SK-N-MC (cell line): ENCODE data around the gene FAM120A.

ENCODE experiments used
- DNase-seq: peaks from one replicate; pipeline ENCODE4 v3.0.0-alpha.2; 2011; ENCODE audit warnings: low read depth, low spot score
- H3K27ac ChIP-seq: fragments of 200-600 bp; sonication (generic); 2 replicates; pipeline ENCODE4 v1.5.1; 2016; ENCODE audit warnings: mixed run types
- H3K36me3 ChIP-seq: fragments of 200-600 bp; sonication (generic); 2 replicates; pipeline ENCODE4 v1.6.1; 2017; ENCODE audit warnings: antibody characterized with exemption, low read length, mixed read lengths; ENCODE audit not compliant: insufficient read depth
- H3K4me3 ChIP-seq: fragments of 200-600 bp; sonication (generic); 2 replicates; pipeline ENCODE4 v1.5.1; 2016
- H3K9ac ChIP-seq: fragments of 200-600 bp; sonication (generic); 2 replicates; pipeline ENCODE4 v1.8.0; 2017; ENCODE audit warnings: mixed run types, mixed read lengths; ENCODE audit not compliant: insufficient read length
- H3K9me3 ChIP-seq: fragments of 200-600 bp; sonication (generic); 2 replicates; pipeline ENCODE4 v1.6.1; 2017; ENCODE audit warnings: low read depth, mild to moderate bottlenecking, antibody characterized with exemption, low read length, moderate library complexity, mixed read lengths
- EZH2 ChIP-seq: fragments of 200-600 bp; sonication (generic); IDR thresholded peaks from one replicate; pipeline ENCODE4 v1.6.1; 2017; ENCODE audit warnings: antibody characterized with exemption
- FOXP2 ChIP-seq: optimal IDR thresholded peaks from 2 replicates; pipeline ENCODE3; 2011; ENCODE audit warnings: mild to moderate bottlenecking, moderate library complexity; ENCODE audit not compliant: insufficient read depth; ENCODE audit errors: extremely low read length, control extremely low read depth
- POLR2AphosphoS5 ChIP-seq: IDR thresholded peaks from 2 replicates; pipeline ENCODE4 v1.6.1; 2012; ENCODE audit warnings: mild to moderate bottlenecking, low read depth, low read length, borderline replicate concordance

FAM120A gene

DNA sequence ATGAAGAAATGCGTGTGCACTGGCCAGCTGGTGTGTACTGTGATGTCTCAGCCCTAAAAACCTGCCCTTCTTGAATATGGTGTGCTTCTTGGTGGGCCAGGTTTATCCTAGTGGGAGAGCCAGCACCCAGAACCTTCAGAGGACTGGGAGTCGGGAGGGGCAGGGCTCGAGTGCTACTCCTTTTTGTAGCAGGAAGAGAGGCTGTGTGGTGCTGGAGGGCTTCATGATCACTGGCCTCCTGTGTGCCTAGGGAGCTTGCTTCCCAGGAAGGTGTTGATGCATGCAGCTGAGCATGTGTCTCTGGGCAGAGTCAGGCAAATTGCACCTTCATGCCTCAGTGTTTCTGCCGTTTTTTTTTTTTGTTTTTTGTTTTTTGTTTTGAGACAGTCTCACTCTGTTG is 144.9 kb downstream of the FAM120A start:
- DNase-seq, result no peak
- no peak overlapping the region for H3K9ac ChIP-seq
- H3K27ac ChIP-seq, result no peak overlapping the region
- no peaks in the 10 kb centered on the region for H3K9me3 ChIP-seq
- no peak for TF ChIP-seq FOXP2
- TF ChIP-seq POLR2AphosphoS5, result no peak
- no peak for TF ChIP-seq EZH2
- no peaks in the 10 kb centered on the region for H3K36me3 ChIP-seq
- no peak overlapping the region for H3K4me3 ChIP-seq

DNA sequence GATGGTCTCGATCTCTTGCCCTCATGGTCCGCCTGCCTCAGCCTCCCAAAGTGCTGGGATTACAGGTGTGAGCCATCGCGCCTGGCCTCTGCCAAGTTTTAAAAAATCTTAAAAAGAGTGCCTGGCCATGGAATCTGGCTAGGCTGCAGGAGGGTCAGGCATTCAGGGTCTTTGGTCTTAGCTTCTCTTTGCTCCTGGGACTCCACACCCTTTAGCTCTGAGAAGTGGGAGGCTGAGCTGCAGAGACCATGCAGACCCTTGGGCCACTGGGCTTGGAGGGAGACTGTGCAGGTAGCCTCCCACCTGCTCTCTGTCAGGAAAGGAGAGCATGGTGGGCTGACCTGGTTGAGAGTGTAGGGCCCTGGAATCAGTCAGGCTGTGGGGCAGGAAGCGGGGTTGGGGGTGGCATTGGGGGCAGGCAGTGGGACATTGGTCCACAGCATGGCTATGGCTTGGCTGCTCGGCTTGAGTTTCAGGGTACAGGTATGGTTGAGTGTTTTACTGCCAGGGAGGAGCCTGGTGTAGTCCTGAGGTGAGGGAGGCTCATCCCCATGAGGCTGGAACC is 145.7 kb downstream of the FAM120A start:
- no peak overlapping the region for H3K4me3 ChIP-seq
- H3K9me3 ChIP-seq, result no peaks in the 10 kb centered on the region
- no peak overlapping the region for H3K9ac ChIP-seq
- H3K36me3 ChIP-seq, result no peaks in the 10 kb centered on the region
- no peak overlapping the region for H3K27ac ChIP-seq
- DNase-seq, result no peak
- TF ChIP-seq POLR2AphosphoS5, result no peak
- no peak for TF ChIP-seq EZH2
- TF ChIP-seq FOXP2, result no peak

DNA sequence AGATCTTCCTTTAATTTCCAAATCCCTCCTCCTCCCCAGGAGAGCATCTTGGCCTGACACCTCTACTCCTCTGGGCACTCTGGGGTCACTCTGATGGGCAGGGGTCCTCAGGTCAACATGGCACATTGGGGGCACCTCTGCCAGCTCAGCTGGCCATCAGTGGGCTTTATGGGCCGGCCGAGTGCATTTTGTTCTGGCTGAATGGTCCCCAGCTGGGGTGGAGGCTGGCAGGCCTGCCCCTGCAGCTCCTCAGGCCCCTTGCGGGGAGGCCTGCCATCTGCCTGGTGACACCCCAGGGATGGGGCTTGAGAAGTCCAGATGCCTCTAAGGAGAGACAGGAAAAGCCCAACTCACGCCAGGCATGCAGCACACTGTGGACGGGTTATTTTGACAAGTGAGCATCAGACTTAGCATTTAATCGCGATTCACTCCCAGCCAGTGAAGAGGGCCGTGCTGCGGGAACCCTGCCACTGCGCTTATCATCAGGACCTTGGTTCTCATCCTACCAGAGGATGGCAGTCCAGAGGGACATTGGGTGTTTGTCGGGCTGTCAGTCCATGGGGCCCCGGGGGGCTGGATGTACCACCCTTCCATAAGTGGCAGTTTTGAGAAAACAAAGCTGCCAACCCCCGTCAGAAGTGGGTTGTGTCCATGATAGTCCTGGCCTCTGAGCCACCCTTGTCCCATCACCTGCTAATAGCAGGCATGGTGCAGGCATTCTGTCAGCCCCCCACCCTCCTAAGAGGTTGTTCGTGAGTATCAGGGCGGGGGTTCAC is 146.6 kb downstream of the FAM120A start:
- DNase-seq, result no peak
- H3K4me3 ChIP-seq, result no peak overlapping the region
- H3K9ac ChIP-seq, result no peak overlapping the region
- no peak overlapping the region for H3K27ac ChIP-seq
- no peaks in the 10 kb centered on the region for H3K36me3 ChIP-seq
- no peak for TF ChIP-seq EZH2
- no peak for TF ChIP-seq POLR2AphosphoS5
- no peak for TF ChIP-seq FOXP2
- no peaks in the 10 kb centered on the region for H3K9me3 ChIP-seq

DNA sequence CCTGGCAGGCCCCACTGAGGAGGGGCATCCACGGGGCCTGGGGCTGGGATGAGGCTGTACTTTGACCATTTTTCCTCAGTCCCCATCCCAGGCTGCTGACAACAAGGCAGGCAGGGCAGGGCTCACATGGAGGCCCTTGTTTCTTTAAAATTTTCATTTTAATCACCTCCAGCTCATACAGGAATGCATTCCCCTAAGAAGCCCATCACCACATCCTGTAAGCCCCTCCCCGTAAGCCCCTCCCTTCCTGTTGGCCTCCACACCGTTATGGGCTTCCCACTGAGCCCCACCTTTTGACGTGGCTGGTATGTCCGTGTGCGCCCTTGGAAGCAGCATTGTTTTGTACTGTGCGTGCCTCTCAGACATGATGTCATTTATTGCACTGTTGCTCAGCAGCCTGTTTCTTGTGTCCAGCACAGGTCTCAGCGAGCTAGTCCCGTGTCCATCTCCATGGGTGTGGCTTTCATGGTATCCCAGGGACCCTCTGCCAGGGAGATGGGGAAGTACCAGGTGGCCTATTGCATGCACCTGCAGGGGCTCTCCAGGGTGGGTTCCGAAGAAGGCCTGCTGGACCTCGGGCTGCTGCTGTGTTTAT is 147.3 kb downstream of the FAM120A start:
- DNase-seq, result no peak
- Histone ChIP-seq H3K9me3 (no peaks in the 10 kb centered on the region), H3K27ac (no peak overlapping the region), H3K9ac (no peak overlapping the region), H3K36me3 (no peaks in the 10 kb centered on the region), H3K4me3 (no peak overlapping the region)
- TF ChIP-seq POLR2AphosphoS5, result no peak

GRCh38 chr9:93599571-93600403 is 148.3 kb downstream of the FAM120A start:
- DNase-seq, result no peak
- TF ChIP-seq POLR2AphosphoS5, result no peak
- Histone ChIP-seq H3K9ac (no peak overlapping the region), H3K27ac (no peak overlapping the region), H3K4me3 (no peak overlapping the region), H3K36me3 (no peaks in the 10 kb centered on the region), H3K9me3 (no peaks in the 10 kb centered on the region)

GRCh38 chr9:93600504-93600903 is 149.0 kb downstream of the FAM120A start:
- H3K9ac ChIP-seq, result no peak overlapping the region
- H3K36me3 ChIP-seq, result no peaks in the 10 kb centered on the region
- no peak overlapping the region for H3K27ac ChIP-seq
- H3K9me3 ChIP-seq, result no peaks in the 10 kb centered on the region
- H3K4me3 ChIP-seq, result no peak overlapping the region
- DNase-seq, result no peak
- TF ChIP-seq POLR2AphosphoS5, result no peak
- TF ChIP-seq FOXP2, result no peak
- TF ChIP-seq EZH2, result no peak

DNA sequence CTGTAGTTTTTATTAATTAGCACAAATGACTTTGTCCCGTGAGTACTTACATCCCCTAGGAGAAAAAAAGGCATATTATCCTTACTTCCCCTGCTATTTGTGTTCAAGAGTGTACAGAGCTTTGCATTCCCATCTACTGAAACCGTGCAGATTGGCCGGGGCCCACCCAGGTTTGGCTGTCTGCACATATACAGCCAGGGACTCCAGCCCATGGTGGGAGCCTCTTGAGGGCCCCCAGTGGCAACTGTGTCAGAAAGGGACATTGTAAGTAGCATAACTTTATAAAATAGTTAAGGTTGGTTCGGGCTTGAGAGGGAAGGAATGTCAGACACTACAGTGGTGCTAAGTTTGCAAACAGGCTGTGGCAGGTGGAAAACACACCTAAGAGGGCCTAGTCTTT is 149.6 kb downstream of the FAM120A start:
- DNase-seq, result no peak
- no peak overlapping the region for H3K9ac ChIP-seq
- H3K36me3 ChIP-seq, result no peaks in the 10 kb centered on the region
- H3K9me3 ChIP-seq, result no peaks in the 10 kb centered on the region
- no peak overlapping the region for H3K4me3 ChIP-seq
- TF ChIP-seq POLR2AphosphoS5, result no peak
- no peak for TF ChIP-seq EZH2
- no peak for TF ChIP-seq FOXP2
- H3K27ac ChIP-seq, result no peak overlapping the region

- no peak for TF ChIP-seq POLR2AphosphoS5
- no peak for TF ChIP-seq FOXP2
- no peak for TF ChIP-seq EZH2
These were observed 150.2 kb downstream of the FAM120A start for GRCh38 chr9:93601666-93602065.

GRCh38 chr9:93603011-93603410 is 151.5 kb downstream of the FAM120A start:
- Histone ChIP-seq H3K36me3 (no peaks in the 10 kb centered on the region), H3K9me3 (peaks cover 5% of the 10 kb centered on the region; the same call in 1 of the 2 replicates), H3K4me3 (no peak overlapping the region), H3K9ac (no peak overlapping the region), H3K27ac (no peak overlapping the region)
- TF ChIP-seq FOXP2 (no peak), EZH2 (no peak), POLR2AphosphoS5 (no peak)
- no peak for DNase-seq

More at GRCh38 chr9:93601666-93602065, 150.2 kb downstream of the FAM120A start:
- DNase-seq, result no peak
- H3K9me3 ChIP-seq, result peaks cover 3% of the 10 kb centered on the region; the same call in 1 of the 2 replicates
- H3K27ac ChIP-seq, result no peak overlapping the region
- H3K4me3 ChIP-seq, result no peak overlapping the region
- H3K9ac ChIP-seq, result no peak overlapping the region
- H3K36me3 ChIP-seq, result no peaks in the 10 kb centered on the region
